Karpas-422 (cell line): ENCODE data around the gene ENAH. TPM values are rescaled to one million over a fixed set of nuclear protein-coding genes. Genes with fewer than 3 reads are reported as not detected.
A peak's percentile ranks its signal among the peaks of the same experiment; 100 is the strongest.
"Not testable (repeated sequence)": the region's sequence is repeated elsewhere in the genome, so short reads cannot be mapped to it uniquely, and the experiment has no call there.

Source experiments
- DNase-seq: peaks from one replicate; pipeline ENCODE4 v3.0.0-alpha.2; 2015
- H2AFZ ChIP-seq: fragments of 200-600 bp; sonication (generic); 2 replicates; pipeline ENCODE4 v1.6.1; 2014; ENCODE audit warnings: antibody characterized with exemption, low read length, mixed read lengths
- H3K27ac ChIP-seq: fragments of 200-600 bp; sonication (generic); 2 replicates; pipeline ENCODE4 v1.5.1; 2014; ENCODE audit warnings: mild to moderate bottlenecking, low read length, moderate library complexity
- H3K27me3 ChIP-seq: fragments of 200-600 bp; sonication (generic); 2 replicates; pipeline ENCODE4 v1.6.1; 2014; ENCODE audit warnings: low read length, mixed read lengths
- H3K36me3 ChIP-seq: fragments of 200-600 bp; sonication (generic); 2 replicates; pipeline ENCODE4 v1.6.1; 2014; ENCODE audit warnings: low read length, mixed read lengths; ENCODE audit not compliant: insufficient read depth
- H3K4me1 ChIP-seq: fragments of 200-600 bp; sonication (generic); 2 replicates; pipeline ENCODE4 v1.6.1; 2014; ENCODE audit warnings: mild to moderate bottlenecking, low read length, mixed read lengths
- H3K4me2 ChIP-seq: fragments of 200-600 bp; sonication (generic); 2 replicates; pipeline ENCODE4 v1.6.1; 2014; ENCODE audit warnings: low read length, low read depth, mild to moderate bottlenecking; ENCODE audit not compliant: poor library complexity, severe bottlenecking
- H3K4me3 ChIP-seq: fragments of 200-600 bp; sonication (generic); 2 replicates; pipeline ENCODE4 v1.5.1; 2014; ENCODE audit warnings: mild to moderate bottlenecking, antibody characterized with exemption, low read length, mixed read lengths
- H3K79me2 ChIP-seq: fragments of 200-600 bp; sonication (generic); 2 replicates; pipeline ENCODE4 v1.6.1; 2014; ENCODE audit warnings: mild to moderate bottlenecking, low read length, mixed read lengths
- H3K9ac ChIP-seq: fragments of 200-600 bp; sonication (generic); 2 replicates; pipeline ENCODE4 v1.6.0; 2014; ENCODE audit warnings: low read length
- H3K9me2 ChIP-seq: fragments of 200-600 bp; sonication (generic), shearing (Covaris generic); replicated peaks from 2 replicates; pipeline ENCODE4 v1.6.0; 2014; ENCODE audit warnings: mild to moderate bottlenecking, low read length, moderate library complexity; ENCODE audit not compliant: insufficient read depth
- H3K9me3 ChIP-seq: fragments of 300-700, 200-600 bp; sonication (generic); 2 replicates; pipeline ENCODE4 v1.6.1; 2014; ENCODE audit warnings: low read length, mixed read lengths
- H4K20me1 ChIP-seq: fragments of 200-600 bp; sonication (generic); 2 replicates; pipeline ENCODE4 v1.6.1; 2014; ENCODE audit warnings: mild to moderate bottlenecking, antibody characterized with exemption, low read length, low read depth; ENCODE audit not compliant: insufficient read depth
- total RNA-seq: library from RNA; depleted of rRNA; stranded (reverse); fragments of >200 nt; shearing (Covaris generic); gene quantifications from 2 replicates; pipeline ENCODE4 v1.2.3, GENCODE V29; 2014; ENCODE audit warnings: low replicate concordance

The ENAH gene
- total RNA-seq, 1 experiment from 2014 or later = not detected

DNA sequence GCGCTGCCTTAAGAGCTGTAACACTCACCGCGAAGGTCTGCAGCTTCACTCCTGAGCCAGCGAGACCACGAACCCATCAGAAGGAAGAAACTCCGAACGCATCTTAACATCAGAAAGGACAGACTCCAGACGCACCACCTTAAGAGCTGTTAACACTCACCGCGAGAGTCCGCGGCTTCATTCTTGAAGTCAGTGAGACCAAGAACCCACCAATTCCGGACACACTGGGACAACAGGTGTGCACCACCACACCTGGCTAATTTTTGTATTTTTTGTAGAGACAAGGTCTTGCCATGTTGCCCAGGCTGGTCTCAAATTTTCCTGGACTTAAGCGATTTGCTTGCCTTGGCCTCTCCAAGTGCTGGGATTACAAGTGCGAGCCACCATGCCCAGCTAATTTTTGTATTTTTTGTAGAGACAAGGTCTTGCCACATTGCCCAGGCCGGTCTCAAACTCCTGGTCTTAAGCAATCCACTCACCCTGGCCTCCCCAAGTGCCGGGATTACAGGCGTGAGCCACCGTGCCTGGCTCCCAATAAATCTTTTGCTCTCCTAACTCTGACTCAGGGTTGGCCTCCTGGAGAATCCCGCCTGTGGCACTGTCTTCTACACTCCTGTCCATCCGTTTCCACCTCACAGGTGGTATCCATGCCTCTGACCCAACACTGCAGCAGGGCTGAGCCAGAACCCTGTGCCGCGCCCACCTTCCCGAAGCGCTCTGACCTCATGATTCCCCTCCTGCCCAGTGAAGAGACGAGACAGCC, 179.1 kb downstream of the ENAH start:
- not testable (repeated sequence) for H3K9ac ChIP-seq, H2AFZ ChIP-seq, H4K20me1 ChIP-seq, H3K27me3 ChIP-seq, H3K4me2 ChIP-seq, H3K4me1 ChIP-seq, H3K79me2 ChIP-seq, H3K27ac ChIP-seq, H3K9me3 ChIP-seq, H3K4me3 ChIP-seq, H3K36me3 ChIP-seq, DNase-seq, H3K9me2 ChIP-seq

DNA sequence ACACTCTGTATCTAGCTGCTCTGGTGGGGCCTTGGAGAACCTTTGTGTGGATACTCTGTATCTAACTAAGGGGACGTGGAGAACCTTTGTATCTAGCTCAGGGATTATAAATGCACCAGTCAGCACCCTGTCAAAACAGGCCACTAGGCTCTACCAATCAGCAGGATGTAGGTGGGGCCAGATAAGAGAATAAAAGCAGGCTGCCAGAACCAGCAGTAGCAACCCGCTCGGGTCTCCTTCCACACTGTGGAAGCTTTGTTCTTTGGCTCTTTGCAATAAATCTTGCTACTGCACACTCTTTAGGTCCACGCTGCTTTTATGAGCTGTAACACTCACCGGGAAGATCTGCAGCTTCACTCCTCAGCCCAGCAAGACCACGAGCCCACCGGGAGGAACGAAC, 179.7 kb downstream of the ENAH start:
- not testable (repeated sequence) for H3K36me3 ChIP-seq, H3K27ac ChIP-seq, H3K9ac ChIP-seq, H3K79me2 ChIP-seq, H3K9me3 ChIP-seq, H3K4me2 ChIP-seq, H3K27me3 ChIP-seq, H3K4me3 ChIP-seq, H2AFZ ChIP-seq, H4K20me1 ChIP-seq, H3K9me2 ChIP-seq
- H3K4me1 ChIP-seq = peaks cover 10% of the 10 kb centered on the region
- peak; percentile 54 for DNase-seq

DNA sequence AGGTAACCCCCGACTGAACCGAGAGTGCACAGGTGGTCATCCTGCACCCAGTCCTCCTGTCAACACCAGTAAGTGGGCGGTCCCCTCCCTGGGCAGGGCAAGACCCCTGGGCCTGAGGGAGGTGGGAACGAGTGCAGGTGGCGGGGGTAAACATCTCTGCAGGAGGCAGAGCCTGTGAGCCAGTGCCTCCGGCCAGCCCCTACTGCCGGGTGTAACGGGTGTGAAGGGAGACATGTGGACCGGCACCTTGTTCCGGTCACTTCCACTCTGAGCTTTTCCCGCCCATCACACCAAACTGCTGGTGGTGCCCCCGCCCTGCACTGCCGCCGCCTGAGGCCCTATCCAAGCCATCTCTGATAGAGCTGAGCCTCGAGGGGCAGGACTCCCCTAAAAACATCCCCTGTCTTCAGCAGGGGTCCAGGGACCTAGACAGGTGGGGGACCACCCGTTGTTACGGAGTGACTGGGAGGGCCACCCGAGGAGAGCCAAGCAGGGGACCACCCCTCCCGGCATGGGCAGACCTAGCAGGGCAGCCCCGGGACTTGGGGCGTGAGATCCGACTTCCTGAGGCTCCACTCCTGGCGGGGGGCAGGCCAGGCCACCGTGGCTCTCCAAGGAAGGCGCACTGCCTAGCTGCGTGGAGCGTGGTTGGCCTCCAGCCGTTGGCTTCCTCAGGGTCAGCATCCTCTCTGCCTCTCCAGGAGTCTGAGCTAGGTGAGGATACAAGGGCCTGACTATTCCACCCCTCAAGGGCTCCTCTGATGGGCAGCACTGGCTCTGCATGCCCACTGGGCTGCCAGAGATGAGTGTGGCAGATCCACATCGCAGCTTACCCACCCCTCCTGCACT, 181.2 kb downstream of the ENAH start:
- Histone ChIP-seq H4K20me1 (no peaks in the 10 kb centered on the region), H3K36me3 (no peaks in the 10 kb centered on the region), H3K27me3 (no peaks in the 10 kb centered on the region), H3K4me1 (peaks cover 22% of the 10 kb centered on the region), H3K4me2 (no peak overlapping the region), H3K9me2 (no peaks in the 10 kb centered on the region), H3K27ac (no peak overlapping the region), H3K79me2 (no peaks in the 10 kb centered on the region), H3K9me3 (no peaks in the 10 kb centered on the region), H3K4me3 (no peak overlapping the region), H3K9ac (no peak overlapping the region), H2AFZ (no peak overlapping the region)
- DNase-seq = no peak

DNA sequence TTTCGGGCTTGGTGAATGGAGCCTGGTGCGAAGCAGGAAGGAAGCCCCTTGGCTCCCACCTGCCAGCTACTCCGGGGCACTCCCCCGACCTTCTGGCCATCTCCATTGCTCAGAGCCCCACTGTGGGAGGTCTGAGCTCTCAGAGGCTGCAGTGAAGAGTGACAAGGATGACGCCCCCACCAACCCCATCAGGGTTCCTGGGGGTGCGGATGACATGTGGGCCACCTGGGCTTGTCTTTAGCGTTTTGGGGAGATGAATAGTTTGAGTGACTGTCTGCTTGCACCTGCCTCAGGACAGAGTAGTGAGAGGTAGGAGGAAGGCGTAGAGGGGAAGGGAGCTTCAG, 181.8 kb downstream of the ENAH start:
- Histone ChIP-seq H4K20me1 (no peaks in the 10 kb centered on the region), H3K9me2 (no peaks in the 10 kb centered on the region), H3K27ac (no peak overlapping the region), H3K79me2 (no peaks in the 10 kb centered on the region), H3K9me3 (no peaks in the 10 kb centered on the region), H2AFZ (no peak overlapping the region), H3K27me3 (no peaks in the 10 kb centered on the region), H3K9ac (no peak overlapping the region), H3K36me3 (no peaks in the 10 kb centered on the region), H3K4me2 (no peak overlapping the region), H3K4me1 (peaks cover 24% of the 10 kb centered on the region), H3K4me3 (no peak overlapping the region)
- DNase-seq = no peak

DNA sequence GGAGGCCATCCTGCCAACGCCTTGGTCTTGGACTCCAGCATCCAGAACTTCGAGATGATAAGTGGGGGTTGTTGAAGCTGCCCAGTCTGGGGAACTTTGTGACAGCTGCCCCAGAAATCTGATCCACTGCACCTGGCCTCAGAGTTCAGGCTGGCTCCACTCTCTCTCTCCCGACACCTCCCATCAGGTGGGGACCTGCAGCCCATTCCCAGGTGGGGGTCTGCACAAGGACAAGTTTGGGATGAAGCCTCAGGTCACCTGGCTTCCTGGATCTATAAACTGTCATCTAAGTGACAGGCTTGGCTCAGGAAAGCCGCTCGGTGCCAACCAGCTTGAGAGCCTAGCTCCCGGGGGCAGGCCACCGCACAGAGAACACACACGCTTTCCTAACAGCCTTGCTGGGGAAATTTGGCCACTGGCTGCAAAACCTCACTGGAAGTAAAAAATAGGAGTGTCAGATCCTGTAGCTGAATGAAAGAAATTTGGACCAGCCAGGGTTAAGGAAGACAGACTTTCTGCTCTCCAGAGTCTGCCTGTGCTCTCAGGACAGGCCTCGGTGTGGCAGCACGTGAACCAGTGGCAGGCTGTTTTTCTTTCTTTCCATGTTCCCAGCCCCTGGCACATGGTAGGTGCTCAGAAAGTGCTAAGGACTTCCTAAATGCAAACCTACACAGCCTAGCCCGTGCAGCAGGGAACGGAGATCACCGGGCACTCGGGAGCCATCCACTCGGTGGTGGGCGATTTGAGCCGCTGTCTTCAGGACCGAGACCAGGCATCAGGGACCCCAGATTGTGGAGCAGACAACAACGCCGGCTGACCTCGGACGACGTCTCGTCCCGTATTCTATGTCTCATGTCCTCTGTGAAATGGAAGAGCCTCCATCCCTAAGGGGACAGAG, 182.5 kb downstream of the ENAH start:
- no peak overlapping the region for H3K9ac ChIP-seq
- H3K4me1 ChIP-seq = peaks cover 24% of the 10 kb centered on the region
- no peak overlapping the region for H3K4me3 ChIP-seq
- no peak overlapping the region for H3K27ac ChIP-seq
- no peaks in the 10 kb centered on the region for H3K9me2 ChIP-seq
- no peaks in the 10 kb centered on the region for H3K79me2 ChIP-seq
- no peaks in the 10 kb centered on the region for H3K9me3 ChIP-seq
- no peaks in the 10 kb centered on the region for H3K36me3 ChIP-seq
- H3K4me2 ChIP-seq = no peak overlapping the region
- no peak overlapping the region for H2AFZ ChIP-seq
- DNase-seq = no peak
- no peaks in the 10 kb centered on the region for H4K20me1 ChIP-seq
- no peaks in the 10 kb centered on the region for H3K27me3 ChIP-seq

DNA sequence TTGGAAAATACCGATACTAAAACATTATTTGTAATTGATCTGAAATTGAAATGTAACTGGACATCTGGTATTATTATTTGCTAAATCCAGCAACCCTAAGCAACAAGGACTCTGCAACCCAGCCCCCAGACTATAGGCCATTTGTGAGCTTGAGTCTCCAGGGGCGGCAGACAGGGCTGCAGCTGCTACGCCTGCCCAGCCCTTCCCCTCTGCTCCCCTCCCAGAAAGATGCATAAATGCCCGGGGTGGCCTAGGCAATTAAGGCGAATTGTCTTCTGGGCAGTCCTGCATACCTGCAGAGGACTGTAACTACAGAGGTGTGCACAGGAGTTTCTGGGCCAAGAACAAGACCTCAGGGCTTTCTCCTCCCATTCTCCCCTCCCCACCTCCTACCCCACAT, 183.9 kb downstream of the ENAH start:
- H3K9me2 ChIP-seq = no peaks in the 10 kb centered on the region
- H3K4me1 ChIP-seq = peaks cover 22% of the 10 kb centered on the region
- no peaks in the 10 kb centered on the region for H3K27me3 ChIP-seq
- no peak overlapping the region for H3K4me3 ChIP-seq
- no peak for DNase-seq
- H3K27ac ChIP-seq = no peak overlapping the region
- H3K79me2 ChIP-seq = no peaks in the 10 kb centered on the region
- H3K36me3 ChIP-seq = no peaks in the 10 kb centered on the region
- H4K20me1 ChIP-seq = no peaks in the 10 kb centered on the region
- H3K4me2 ChIP-seq = no peak overlapping the region
- H2AFZ ChIP-seq = no peak overlapping the region
- no peaks in the 10 kb centered on the region for H3K9me3 ChIP-seq
- H3K9ac ChIP-seq = no peak overlapping the region; the same call in 1 of the 2 replicates

DNA sequence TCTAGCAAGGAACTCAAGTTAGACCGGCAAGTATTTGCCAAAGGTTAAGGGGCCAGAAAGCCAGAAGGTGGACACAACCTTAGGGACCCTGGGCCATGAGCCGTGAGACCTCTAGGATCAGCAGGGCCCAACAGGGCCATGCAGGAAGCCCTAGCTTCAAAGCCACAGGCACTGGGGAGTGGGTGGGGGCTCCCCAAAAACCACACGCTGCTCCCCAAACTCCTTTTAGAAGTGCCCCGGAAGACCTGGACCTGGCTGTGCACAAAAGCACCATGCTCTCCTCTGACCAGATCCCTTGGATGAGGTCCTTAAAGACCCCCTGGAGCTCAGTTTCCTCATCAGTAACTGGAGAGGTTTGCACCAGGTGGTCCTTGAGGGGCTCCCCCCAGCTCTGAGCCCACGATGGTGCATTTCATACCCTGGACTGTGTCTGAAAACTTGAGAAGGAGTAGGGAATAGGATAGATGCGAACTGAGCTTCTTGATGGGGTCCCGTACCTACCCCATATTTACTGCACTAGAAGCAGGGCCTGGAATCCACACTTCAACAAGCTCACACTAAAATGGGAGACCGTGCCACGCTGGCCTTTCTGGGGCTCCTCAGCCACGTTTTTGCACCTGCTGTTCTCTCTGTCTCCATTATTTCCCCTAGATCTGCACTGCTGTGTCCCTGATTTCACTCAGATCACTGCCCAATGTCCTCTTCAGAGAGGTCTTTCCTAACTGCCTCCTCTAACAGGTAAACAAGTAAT, 184.5 kb downstream of the ENAH start:
- H3K4me3 ChIP-seq = peak overlapping the region; percentile 79
- H3K27me3 ChIP-seq = no peaks in the 10 kb centered on the region
- no peaks in the 10 kb centered on the region for H3K9me2 ChIP-seq
- H2AFZ ChIP-seq = no peak overlapping the region
- H3K79me2 ChIP-seq = no peaks in the 10 kb centered on the region
- peaks cover 22% of the 10 kb centered on the region for H3K4me1 ChIP-seq
- H3K27ac ChIP-seq = no peak overlapping the region
- H3K36me3 ChIP-seq = no peaks in the 10 kb centered on the region
- peak overlapping the region; percentile 79 for H3K9ac ChIP-seq
- H4K20me1 ChIP-seq = no peaks in the 10 kb centered on the region
- peak overlapping the region; percentile 82 for H3K4me2 ChIP-seq
- DNase-seq = no peak
- no peaks in the 10 kb centered on the region for H3K9me3 ChIP-seq
